ENCODE data around the gene EXOC4.
"Not testable (repeated sequence)": the region's sequence is repeated elsewhere in the genome, so short reads cannot be mapped to it uniquely, and the experiment has no call there.

Gene EXOC4

GRCh38 chr7:133252858-133253518 is at the start of gene EXOC4:
TSS of gene EXOC4 (plus strand) at chr7:133253078.
- peak; percentile 88 for DNase-seq

- no peak for DNase-seq
Measured at GRCh38 chr7:133203490-133203889, 49.4 kb upstream of the EXOC4 start.

- DNase-seq: no peak
Measured at GRCh38 chr7:133207687-133208086, 45.2 kb upstream of the EXOC4 start.

GRCh38 chr7:133210817-133211216 is 42.1 kb upstream of the EXOC4 start:
- not testable (repeated sequence) for DNase-seq

- DNase-seq: not testable (repeated sequence)
Measured at GRCh38 chr7:133213772-133214171, 39.1 kb upstream of the EXOC4 start.

GRCh38 chr7:133217773-133218172 is 35.1 kb upstream of the EXOC4 start:
- no peak for DNase-seq

- DNase-seq: no peak
Measured at GRCh38 chr7:133230591-133231194, 22.2 kb upstream of the EXOC4 start.

GRCh38 chr7:133233142-133233541 is 19.7 kb upstream of the EXOC4 start:
- DNase-seq: no peak

- no peak for DNase-seq
Measured at GRCh38 chr7:133234961-133235875, 17.7 kb upstream of the EXOC4 start.

GRCh38 chr7:133237545-133237944 is 15.3 kb upstream of the EXOC4 start:
- DNase-seq: no peak

GRCh38 chr7:133240302-133240701 is 12.6 kb upstream of the EXOC4 start:
- DNase-seq: no peak

- no peak for DNase-seq
Measured at GRCh38 chr7:133246558-133246957, 6.3 kb upstream of the EXOC4 start.

- DNase-seq: no peak
Measured at GRCh38 chr7:133248901-133249300, 4.0 kb upstream of the EXOC4 start.

- DNase-seq: no peak
Measured at GRCh38 chr7:133252506-133252857, 396 bp upstream of the EXOC4 start.

GRCh38 chr7:133253519-133253875 is 619 bp downstream of the EXOC4 start:
- DNase-seq: peak; percentile 3

- no peak for DNase-seq
Measured at GRCh38 chr7:133255486-133255885, 2.6 kb downstream of the EXOC4 start.

GRCh38 chr7:133258174-133258573 is 5.3 kb downstream of the EXOC4 start:
- DNase-seq: no peak

- no peak for DNase-seq
Measured at GRCh38 chr7:133265821-133266220, 12.9 kb downstream of the EXOC4 start.

GRCh38 chr7:133268355-133268754 is 15.5 kb downstream of the EXOC4 start:
- DNase-seq: no peak

GRCh38 chr7:133272336-133272735 is 19.5 kb downstream of the EXOC4 start:
- DNase-seq: no peak

GRCh38 chr7:133273227-133273626 is 20.3 kb downstream of the EXOC4 start:
- no peak for DNase-seq

- no peak for DNase-seq
Measured at GRCh38 chr7:133274265-133274664, 21.4 kb downstream of the EXOC4 start.

- no peak for DNase-seq
Measured at GRCh38 chr7:133275008-133275407, 22.1 kb downstream of the EXOC4 start.

Measured in activated effector memory CD4-positive, alpha-beta T cell treated with Interleukin-2 at 50 U/mL for 16 hours (primary cell).